DMS 273 treated with DMSO at 0.1 percent for 48 hours (cell line): ENCODE measurements around the gene PDGFA.

ENCODE experiments used
- DNase-seq: peaks from one replicate; lab custom pipeline; 2025; lab: John Stamatoyannopoulos, UW

PDGFA gene

GRCh38 chr7:516606-517456, 2.8 kb downstream of the PDGFA start:
- no peak for DNase-seq

GRCh38 chr7:516216-516605, 3.4 kb downstream of the PDGFA start:
- no peak for DNase-seq

- DNase-seq = no peak
Observed at GRCh38 chr7:515628-516027, 4.0 kb downstream of the PDGFA start.

DNA sequence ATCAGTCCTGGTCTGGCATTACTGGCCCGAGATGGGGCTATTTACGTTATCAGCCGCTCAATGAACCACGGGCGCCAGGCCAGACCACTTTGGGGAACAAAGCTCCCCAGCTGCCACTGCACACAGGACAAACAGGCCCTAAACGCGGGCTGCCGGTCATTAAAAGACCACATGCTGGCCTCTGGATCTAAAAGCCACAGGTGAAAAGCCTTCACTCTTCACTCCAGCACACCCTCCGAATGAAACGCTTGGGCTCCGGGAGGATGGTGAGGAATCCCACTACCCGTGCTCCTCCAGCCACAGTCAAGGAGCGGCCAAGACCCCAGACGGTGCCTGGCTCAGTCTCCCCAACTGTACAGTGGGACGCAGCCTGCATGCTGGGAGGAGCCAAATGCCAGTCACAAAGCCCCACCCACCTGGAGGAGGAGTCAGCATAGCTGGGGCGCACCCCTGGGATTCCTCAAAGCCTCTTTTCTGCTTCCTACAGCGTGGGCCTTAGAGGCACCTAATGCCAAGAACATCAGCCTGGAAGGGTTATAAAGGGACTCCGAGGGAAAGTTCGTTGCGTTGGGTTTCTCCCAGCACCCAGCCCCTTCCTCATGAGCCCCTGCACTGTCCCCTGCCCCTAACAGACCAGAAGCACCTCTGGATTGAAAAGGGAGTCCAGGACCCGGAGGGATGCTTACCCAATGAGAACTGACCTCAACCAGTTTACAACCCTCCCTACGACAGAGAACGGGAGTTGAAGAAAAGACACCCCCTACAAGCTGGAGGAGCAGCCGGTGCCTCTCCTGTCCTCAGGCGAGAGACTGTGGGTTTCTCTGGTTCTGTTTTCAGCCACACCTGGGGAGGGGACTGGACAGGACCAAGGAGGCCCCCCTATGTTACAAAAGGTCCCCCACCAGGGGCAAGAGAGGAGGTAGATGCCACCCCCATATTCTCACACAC, 4.7 kb downstream of the PDGFA start:
- DNase-seq = no peak

DNA sequence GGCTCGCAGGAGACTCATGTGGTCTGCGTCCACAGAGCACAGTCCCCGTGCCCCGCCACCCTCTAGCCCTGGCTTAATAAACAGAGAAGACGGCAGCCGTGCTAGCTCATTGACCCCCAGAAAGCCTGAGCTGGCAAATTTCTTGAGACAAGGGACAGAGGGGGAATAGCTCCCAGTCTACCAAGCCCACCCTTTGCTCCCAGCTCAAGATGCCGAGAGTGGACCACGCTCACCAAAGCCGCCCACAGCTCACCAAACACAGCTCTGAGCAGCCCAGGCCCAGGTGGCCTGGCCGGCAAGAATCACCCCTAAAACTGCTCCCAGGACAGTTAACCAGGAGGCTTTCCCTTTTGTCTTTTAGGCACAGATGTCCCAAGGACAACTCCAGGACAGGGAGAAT, 5.4 kb downstream of the PDGFA start:
- no peak for DNase-seq

- DNase-seq = no peak
Observed at GRCh38 chr7:513521-514166, 6.0 kb downstream of the PDGFA start.

- no peak for DNase-seq
Observed at GRCh38 chr7:512541-513311, 6.9 kb downstream of the PDGFA start.

GRCh38 chr7:512146-512510, 7.5 kb downstream of the PDGFA start:
- no peak for DNase-seq

DNA sequence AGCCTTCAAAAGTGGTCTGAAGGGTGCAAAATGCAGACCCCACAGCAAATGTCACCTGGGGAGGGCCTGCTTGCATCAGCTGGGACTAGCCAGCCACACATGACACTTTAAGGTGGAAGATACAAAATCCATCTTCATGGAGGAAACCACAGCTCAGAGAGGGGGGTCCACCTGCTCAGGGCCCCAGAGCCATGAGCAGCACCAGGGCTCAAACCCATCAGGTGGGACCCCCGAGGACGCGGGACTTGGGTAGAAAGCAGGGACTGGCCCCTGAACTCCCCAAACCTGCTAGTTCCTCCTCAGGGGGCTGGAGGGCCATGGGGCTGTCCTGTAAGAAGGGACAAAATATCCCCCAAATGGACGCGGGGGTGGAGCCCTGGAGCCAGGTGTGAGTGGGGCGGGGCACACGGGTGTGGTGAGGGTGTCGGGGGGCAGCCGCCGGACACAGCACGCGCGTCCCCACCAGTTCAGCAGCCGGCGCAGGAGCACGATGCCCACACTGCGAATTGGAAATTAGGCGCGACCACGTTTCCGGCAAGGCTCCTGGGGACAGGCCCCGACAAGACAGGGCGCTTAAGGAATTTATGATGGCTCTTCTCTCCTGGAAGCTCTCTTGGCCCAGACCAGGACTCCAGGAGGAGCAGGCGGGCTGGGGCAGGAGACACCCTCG, 8.0 kb downstream of the PDGFA start:
- DNase-seq = no peak

DNA sequence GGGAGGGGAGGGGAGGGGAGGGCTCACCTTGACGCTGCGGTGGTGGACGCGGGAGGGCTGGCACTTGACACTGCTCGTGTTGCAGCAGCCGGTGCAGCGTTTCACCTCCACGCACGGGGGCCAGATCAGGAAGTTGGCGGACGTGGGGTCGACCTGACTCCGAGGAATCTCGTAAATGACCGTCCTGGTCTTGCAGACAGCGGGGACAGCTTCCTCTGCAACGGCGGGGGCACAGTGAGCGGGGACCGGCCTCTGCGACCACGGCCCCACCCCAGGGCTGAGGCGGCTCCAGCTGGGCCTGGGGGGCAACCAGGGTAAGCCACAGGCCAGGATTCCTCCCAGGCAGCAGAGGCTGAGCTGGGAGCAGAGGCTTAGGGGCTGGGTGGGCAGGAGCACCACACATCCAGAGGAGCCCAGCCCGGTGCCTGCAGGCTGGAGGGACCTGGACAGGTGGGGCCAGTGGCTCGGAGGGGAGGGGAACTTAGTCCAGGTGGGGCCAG, 8.8 kb downstream of the PDGFA start:
- DNase-seq = no peak

- DNase-seq = no peak
Observed at GRCh38 chr7:510131-510481, 9.5 kb downstream of the PDGFA start.

GRCh38 chr7:509426-510130, 10.1 kb downstream of the PDGFA start:
- no peak for DNase-seq

- DNase-seq = no peak
Observed at GRCh38 chr7:508461-509170, 11.0 kb downstream of the PDGFA start.

DNA sequence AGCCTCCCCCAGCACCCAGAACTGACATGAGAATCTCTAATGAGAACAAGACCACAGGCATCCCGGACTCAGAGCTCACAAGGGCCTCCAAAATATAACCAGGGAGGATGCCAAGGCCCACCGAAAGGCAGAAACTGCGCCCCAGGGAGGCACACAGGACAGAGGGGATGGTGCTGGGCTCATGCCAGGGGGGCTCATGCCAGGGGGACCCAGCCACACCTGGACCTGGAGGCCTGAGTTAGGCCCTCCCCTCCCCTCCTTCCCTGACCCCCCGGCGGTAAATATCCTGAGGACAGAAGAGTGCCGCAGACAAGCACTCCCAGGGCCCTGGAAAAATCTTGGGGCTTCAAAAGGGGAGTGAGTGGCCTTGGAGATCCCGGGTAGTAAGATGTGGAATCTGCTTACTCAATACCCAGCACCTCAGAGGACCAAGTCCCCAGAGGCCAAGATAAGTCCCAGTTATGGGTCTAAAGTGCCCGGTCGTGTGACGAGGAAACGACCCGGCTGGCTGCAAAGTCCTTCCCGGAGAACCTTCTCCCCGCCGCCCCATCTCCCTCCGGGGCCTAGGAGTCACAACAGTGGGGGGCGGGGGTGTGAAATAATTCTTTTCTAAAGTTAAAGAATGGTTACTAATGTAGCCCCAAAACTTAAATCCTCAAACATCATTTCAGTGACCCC, 11.9 kb downstream of the PDGFA start:
- DNase-seq = no peak

DNA sequence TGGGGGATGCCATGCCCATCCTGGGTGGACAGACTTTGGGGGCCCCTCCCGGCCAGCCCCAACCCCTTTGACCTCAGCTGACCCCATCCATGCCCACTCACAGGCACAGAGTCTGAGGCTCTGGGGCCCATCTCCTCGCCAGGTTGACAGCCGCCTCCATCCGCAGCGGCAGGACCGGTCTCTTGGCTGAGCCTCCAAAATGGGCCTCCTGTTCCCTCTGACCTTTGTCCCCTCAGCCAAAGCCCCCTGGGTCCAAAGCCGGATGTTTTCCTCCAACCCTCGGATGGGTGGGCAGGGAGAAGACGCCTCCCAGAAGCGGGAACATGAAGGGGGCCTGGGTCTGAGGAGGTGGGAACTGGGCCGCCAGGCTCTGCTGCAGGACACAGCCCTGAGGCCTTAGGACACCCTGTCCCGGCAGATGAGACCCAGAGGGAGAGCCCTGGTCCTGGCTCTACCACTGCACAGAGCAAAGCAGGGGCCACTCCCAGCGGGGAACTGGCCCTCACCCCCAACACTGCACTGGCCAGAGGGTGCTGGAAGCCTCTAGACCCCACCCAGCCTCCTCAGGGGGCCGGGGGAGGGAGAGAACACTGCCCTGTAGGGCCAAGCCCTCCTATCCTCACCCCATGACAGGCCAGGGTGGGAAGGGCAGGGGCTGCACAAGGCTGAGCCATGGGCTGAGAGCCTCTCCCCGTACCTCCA, 12.6 kb downstream of the PDGFA start:
- no peak for DNase-seq

GRCh38 chr7:506391-506831, 13.2 kb downstream of the PDGFA start:
- no peak for DNase-seq

GRCh38 chr7:505171-505570, 14.5 kb downstream of the PDGFA start:
- no peak for DNase-seq
